Activated CD4-positive, alpha-beta T cell treated with anti-CD3 and anti-CD28 coated beads, Interleukin-2, amount 10 ng/mL, durations not matched to agents 24 days and 14 days (primary cell): ENCODE measurements around the gene MEAK7. TPM values are rescaled to one million over a fixed set of nuclear protein-coding genes. Genes with fewer than 3 reads are reported as not detected.

Experiments
- DNase-seq: peaks from one replicate; pipeline ENCODE4 v3.0.0; 2022
- H3K27ac Mint-ChIP-seq: one replicate; pipeline ENCODE4 v1.8.0; 2022; ENCODE audit warnings: mild to moderate bottlenecking, mixed read lengths
- H3K27me3 Mint-ChIP-seq: one replicate; pipeline ENCODE4 v1.8.0; 2022; ENCODE audit warnings: mixed read lengths
- H3K36me3 Mint-ChIP-seq: one replicate; pipeline ENCODE4 v1.8.0; 2022; ENCODE audit warnings: low read depth, mild to moderate bottlenecking, mixed read lengths
- H3K4me1 Mint-ChIP-seq: one replicate; pipeline ENCODE4 v1.8.0; 2021; ENCODE audit warnings: mixed read lengths
- H3K4me3 Mint-ChIP-seq: one replicate; pipeline ENCODE4 v1.8.0; 2022; ENCODE audit warnings: mild to moderate bottlenecking, moderate library complexity, mixed read lengths
- H3K9me3 Mint-ChIP-seq: one replicate; pipeline ENCODE4 v1.8.0; 2021; ENCODE audit warnings: mixed read lengths
- intact Hi-C: fragments of 100-400 bp; cut with micrococcal nuclease; formaldehyde crosslinking; loops from one replicate; pipeline ENCODE4 v1.15.1; 2023
- total RNA-seq: library from RNA; stranded (reverse); gene quantifications from 2 replicates; pipeline ENCODE4 v1.2.3, GENCODE V29; 2022

Gene MEAK7, protein sequence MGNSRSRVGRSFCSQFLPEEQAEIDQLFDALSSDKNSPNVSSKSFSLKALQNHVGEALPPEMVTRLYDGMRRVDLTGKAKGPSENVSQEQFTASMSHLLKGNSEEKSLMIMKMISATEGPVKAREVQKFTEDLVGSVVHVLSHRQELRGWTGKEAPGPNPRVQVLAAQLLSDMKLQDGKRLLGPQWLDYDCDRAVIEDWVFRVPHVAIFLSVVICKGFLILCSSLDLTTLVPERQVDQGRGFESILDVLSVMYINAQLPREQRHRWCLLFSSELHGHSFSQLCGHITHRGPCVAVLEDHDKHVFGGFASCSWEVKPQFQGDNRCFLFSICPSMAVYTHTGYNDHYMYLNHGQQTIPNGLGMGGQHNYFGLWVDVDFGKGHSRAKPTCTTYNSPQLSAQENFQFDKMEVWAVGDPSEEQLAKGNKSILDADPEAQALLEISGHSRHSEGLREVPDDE
- total RNA-seq: 11.7 and 12.5 TPM in 2 replicates

DNA sequence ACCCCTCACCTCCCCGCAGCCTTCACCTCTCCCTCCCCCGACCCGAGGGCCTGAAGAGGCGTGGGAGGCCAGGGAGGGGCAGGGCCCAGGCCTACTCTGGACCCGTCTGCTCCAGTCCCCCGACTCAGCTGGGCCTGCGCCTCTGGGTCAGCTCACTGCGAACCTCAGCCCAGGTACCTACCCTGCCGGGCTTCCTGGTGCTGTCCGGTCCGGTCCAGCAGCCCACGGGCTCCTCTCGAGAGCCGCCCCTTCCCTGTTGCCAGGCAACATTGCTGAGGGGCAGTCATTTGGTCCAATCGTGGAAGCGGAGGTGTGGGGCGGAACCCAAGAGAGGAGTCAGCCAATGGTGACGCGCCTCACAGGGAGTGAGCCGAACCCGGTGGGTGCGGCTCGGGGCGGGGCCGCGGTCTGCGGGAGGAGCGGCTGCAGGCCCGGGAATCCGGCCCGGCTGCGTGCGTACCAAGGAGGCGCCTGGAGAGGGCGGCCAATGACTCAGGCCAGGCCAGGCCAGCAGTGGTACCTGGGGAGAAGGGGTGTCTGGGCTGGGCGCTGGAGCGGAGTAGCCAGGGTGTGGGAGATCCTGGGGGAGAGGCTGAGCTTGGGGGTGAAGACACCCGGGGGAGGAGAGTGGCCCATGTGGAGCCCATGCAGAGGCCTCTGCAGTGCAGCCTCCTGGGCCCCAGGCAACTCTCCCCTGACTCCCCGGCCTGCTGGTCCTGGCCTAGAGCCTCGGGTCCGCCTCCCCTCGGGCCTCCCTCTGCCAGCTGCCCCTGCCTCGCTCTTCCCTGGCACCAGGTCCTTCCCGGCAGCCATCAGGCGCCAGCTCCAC, at the start of gene MEAK7:
TSS of gene MEAK7 (minus strand) at position 240 of the 829 bp plus-strand sequence. CDS start 6,573 bp downstream, outside the sequence.
- H3K4me1 Mint-ChIP-seq: peaks cover 41% of the 10 kb centered on the region
- intact Hi-C loops: loop anchor here (1.0 to 10.0 kb wide), 4 partner anchors 227 to 550 kb away; partner anchors contain the start of genes MBTPS1 and OSGIN1

GRCh38 chr16:84553873-84554399, 49.5 kb upstream of the MEAK7 start:
- H3K36me3 Mint-ChIP-seq: peaks cover 17% of the 10 kb centered on the region
- peaks cover 51% of the 10 kb centered on the region for H3K4me1 Mint-ChIP-seq
- DNase-seq: peak; percentile 90
- H3K27me3 Mint-ChIP-seq: no peaks in the 10 kb centered on the region
- H3K27ac Mint-ChIP-seq: peak overlapping the region; percentile 95
- intact Hi-C loops: loop anchor here (1.0 kb wide), 2 partner anchors 43 to 45 kb away; no protein-coding TSS in a partner anchor
- H3K4me3 Mint-ChIP-seq: peak overlapping the region; percentile 91
- no peaks in the 10 kb centered on the region for H3K9me3 Mint-ChIP-seq

More for the DNA sequence above, at the start of gene MEAK7:
- Mint-ChIP-seq H3K4me3 (peak within 1 kb of the TSS; percentile 83), H3K27ac (peak within 1 kb of the TSS; percentile 87), H3K27me3 (no peaks in the 10 kb centered on the region), H3K36me3 (peaks cover 6% of the 10 kb centered on the region), H3K9me3 (no peaks in the 10 kb centered on the region)
- peak; percentile 100 for DNase-seq

DNA sequence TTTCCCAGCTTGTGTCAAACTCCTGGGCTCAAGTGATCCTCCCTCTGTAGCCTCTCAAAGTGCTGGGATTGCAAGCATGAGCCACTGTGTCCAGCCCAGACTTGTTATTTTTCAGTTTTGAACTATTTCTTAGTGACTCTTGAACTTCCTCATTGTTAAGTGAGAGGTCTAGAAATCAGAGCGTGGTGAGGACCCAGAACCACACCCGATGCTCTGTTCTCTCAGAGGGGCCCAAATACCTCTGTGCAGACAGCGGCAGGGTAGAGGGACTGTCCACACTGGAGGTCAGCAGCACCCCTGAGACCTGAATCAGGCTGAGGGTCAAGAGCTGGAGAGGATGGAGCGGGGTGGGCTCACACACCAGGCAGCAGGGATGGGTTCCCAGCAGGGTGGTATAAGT, 47.7 kb upstream of the MEAK7 start:
- intact Hi-C loops: no loop called here
- H3K4me3 Mint-ChIP-seq: peak overlapping the region; percentile 91

DNA sequence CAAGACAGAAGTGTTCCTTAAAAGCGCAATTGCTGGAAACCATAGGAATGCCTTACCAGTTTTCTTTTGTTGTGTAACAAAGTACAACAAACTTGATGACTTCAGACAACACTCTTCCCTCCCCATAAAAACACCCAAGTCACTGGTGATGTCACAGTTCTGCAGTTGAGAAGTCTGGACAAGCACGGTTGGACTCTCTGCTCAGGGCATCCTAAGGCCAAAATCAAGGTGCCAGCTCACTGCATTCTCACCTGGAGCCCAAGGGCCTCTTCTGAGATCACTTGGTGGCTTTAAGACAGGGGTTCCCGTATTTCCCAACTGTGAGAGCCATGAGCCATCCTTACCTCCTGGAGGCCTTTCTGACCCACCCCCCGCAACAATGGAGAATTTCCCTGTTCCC, 45.6 kb upstream of the MEAK7 start:
- peaks cover 34% of the 10 kb centered on the region for H3K36me3 Mint-ChIP-seq
- peak overlapping the region; percentile 99 for H3K27ac Mint-ChIP-seq
- intact Hi-C loops: no loop called here
- no peaks in the 10 kb centered on the region for H3K9me3 Mint-ChIP-seq
- peak overlapping the region; percentile 95 for H3K4me3 Mint-ChIP-seq
- peak; percentile 68 for DNase-seq
- peaks cover 63% of the 10 kb centered on the region for H3K4me1 Mint-ChIP-seq
- H3K27me3 Mint-ChIP-seq: no peaks in the 10 kb centered on the region

More for the DNA sequence above, 47.7 kb upstream of the MEAK7 start:
- Mint-ChIP-seq H3K36me3 (peaks cover 22% of the 10 kb centered on the region), H3K27ac (peak overlapping the region; percentile 95), H3K9me3 (no peaks in the 10 kb centered on the region), H3K4me1 (peaks cover 58% of the 10 kb centered on the region), H3K27me3 (no peaks in the 10 kb centered on the region)
- DNase-seq: peak; percentile 72

GRCh38 chr16:84548971-84549844, 44.7 kb upstream of the MEAK7 start:
- Mint-ChIP-seq H3K27me3 (no peaks in the 10 kb centered on the region), H3K9me3 (no peaks in the 10 kb centered on the region), H3K4me3 (peak overlapping the region; percentile 95), H3K36me3 (peaks cover 37% of the 10 kb centered on the region), H3K4me1 (peaks cover 63% of the 10 kb centered on the region), H3K27ac (peak overlapping the region; percentile 99)
- intact Hi-C loops: loop anchor here (1.0 to 5.0 kb wide), 3 partner anchors 34 to 478 kb away; partner anchors contain the start of genes COTL1 and KIAA0513
- DNase-seq: peak; percentile 87

GRCh38 chr16:84548508-84548907, 44.0 kb upstream of the MEAK7 start:
- H3K9me3 Mint-ChIP-seq: no peaks in the 10 kb centered on the region
- H3K27ac Mint-ChIP-seq: peak overlapping the region; percentile 99
- H3K4me3 Mint-ChIP-seq: peak overlapping the region; percentile 95
- DNase-seq: no peak
- intact Hi-C loops: loop anchor here (5.0 kb wide), 1 partner anchor 479 kb away; the partner anchor contains the start of gene KIAA0513
- H3K27me3 Mint-ChIP-seq: no peaks in the 10 kb centered on the region
- peaks cover 59% of the 10 kb centered on the region for H3K4me1 Mint-ChIP-seq
- peaks cover 40% of the 10 kb centered on the region for H3K36me3 Mint-ChIP-seq

DNA sequence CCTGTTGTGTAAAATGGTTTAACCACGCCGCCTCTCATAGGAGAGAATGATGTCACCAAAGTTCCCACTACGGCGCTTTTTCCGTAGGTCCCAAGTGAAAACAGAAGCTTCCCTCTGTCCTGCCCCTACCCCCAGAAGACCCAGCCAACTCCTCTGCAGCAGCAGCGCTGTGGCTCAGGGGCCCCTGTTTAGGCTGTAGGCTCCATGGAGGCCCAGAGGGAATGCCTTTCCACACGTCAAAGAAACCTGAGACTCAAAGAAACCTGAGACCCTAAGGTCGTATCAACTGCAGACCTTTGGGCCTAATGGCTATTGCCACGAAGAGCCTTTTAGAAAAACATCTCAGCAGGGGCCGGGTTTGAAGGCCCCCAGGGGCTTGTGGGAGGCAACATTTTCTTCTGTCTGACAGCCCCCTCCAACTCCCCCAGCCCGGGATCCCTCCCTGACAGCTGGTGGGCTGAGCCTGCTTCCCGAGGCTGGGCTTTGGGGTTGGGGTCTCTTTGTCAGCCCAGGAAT, 43.1 kb upstream of the MEAK7 start:
- intact Hi-C loops: loop anchor here (5.0 kb wide), 1 partner anchor 480 kb away; the partner anchor contains the start of gene KIAA0513
- Mint-ChIP-seq H3K4me1 (peaks cover 57% of the 10 kb centered on the region), H3K27ac (peak overlapping the region; percentile 99), H3K36me3 (peaks cover 43% of the 10 kb centered on the region), H3K27me3 (no peaks in the 10 kb centered on the region), H3K4me3 (peak overlapping the region; percentile 95), H3K9me3 (no peaks in the 10 kb centered on the region)
- peak; percentile 66 for DNase-seq

DNA sequence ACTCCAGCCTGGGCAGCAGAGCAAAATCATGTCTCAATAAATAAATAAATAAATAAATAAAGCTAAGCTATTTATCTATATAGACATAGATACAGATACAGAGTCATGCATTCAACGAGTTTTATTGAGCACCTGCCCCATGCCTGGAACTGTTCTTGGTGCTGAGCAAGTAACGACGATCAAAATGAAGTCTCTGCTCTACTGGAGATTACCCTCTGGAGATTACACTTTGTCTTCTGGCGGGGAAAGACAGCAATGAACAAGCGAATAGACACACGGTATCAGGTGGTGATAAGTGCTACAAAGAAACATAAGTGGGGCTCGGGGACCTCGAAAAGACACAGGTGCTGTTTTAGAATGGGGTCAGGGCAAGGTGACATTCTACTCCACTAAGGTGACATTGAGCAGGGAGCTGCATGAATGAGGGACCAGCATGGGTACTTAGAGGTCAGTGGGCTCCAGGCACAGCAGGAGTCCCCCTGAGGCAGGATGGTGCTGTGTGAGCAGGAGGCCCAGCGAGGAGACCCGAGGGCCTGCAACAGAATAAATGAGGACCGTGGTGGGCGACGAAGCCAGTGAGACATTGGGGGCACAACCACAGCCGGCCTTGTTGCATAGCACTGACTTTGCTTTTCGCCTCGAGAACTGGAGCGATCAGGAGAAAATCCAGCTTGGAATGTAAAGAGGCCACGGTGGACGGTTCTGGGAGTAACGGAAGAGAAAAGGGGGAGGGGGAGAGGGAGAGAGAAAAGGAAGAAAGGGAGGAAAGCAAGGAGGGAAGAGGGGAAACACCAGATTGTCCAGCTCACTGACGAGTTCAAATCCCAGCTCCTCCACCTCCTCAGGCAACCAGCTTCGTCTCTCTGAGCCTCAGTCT, 42.4 kb upstream of the MEAK7 start:
- Mint-ChIP-seq H3K36me3 (peaks cover 44% of the 10 kb centered on the region), H3K27ac (peak overlapping the region; percentile 99), H3K4me1 (peaks cover 57% of the 10 kb centered on the region), H3K9me3 (no peaks in the 10 kb centered on the region), H3K27me3 (no peaks in the 10 kb centered on the region), H3K4me3 (peak overlapping the region; percentile 95)
- intact Hi-C loops: loop anchor here (5.0 kb wide), 1 partner anchor 480 kb away; the partner anchor contains the start of gene KIAA0513
- DNase-seq: no peak

- no peak for DNase-seq
- Mint-ChIP-seq H3K4me1 (peaks cover 51% of the 10 kb centered on the region), H3K4me3 (peak overlapping the region; percentile 4), H3K27me3 (no peaks in the 10 kb centered on the region), H3K27ac (no peak overlapping the region), H3K9me3 (no peaks in the 10 kb centered on the region), H3K36me3 (peaks cover 42% of the 10 kb centered on the region)
- intact Hi-C loops: loop anchor here (5.0 kb wide), 1 partner anchor 482 kb away; the partner anchor contains the start of gene KIAA0513
Measured at GRCh38 chr16:84545114-84545737, 40.8 kb upstream of the MEAK7 start.

- Mint-ChIP-seq H3K27ac (peak overlapping the region; percentile 82), H3K4me3 (peak overlapping the region; percentile 67), H3K36me3 (peaks cover 40% of the 10 kb centered on the region), H3K9me3 (no peaks in the 10 kb centered on the region), H3K27me3 (no peaks in the 10 kb centered on the region), H3K4me1 (peaks cover 47% of the 10 kb centered on the region)
- intact Hi-C loops: no loop called here
- no peak for DNase-seq
Measured at GRCh38 chr16:84544031-84544773, 39.7 kb upstream of the MEAK7 start.

GRCh38 chr16:84543253-84543652, 38.8 kb upstream of the MEAK7 start:
- intact Hi-C loops: no loop called here
- Mint-ChIP-seq H3K4me1 (peaks cover 46% of the 10 kb centered on the region), H3K9me3 (no peaks in the 10 kb centered on the region), H3K4me3 (no peak overlapping the region), H3K36me3 (peaks cover 40% of the 10 kb centered on the region), H3K27me3 (no peaks in the 10 kb centered on the region), H3K27ac (peak overlapping the region; percentile 58)
- no peak for DNase-seq
